ENCODE measurements around the gene MUL1. TPM values are rescaled to one million over a fixed set of nuclear protein-coding genes. Genes with fewer than 3 reads are reported as not detected.
"Not testable (repeated sequence)": the region's sequence is repeated elsewhere in the genome, so short reads cannot be mapped to it uniquely, and the experiment has no call there.

Gene MUL1
- total and polyA plus RNA-seq, 9 of the 15 experiments (the other 6 are each of a cell fraction or from before 2014, with no cell fraction given), result 10.4 to 32.9 (median 19.3) TPM

- Histone ChIP-seq H3K9me1 (ENCODE audit: control insufficient read depth, insufficient read depth, low read length) (no peaks in the 10 kb centered on the region), H3K36me3 (ENCODE audit: control insufficient read depth, insufficient read depth, low read length) (peaks cover 40% of the 10 kb centered on the region), H3K9me3 (replicated peaks; ENCODE audit: control insufficient read depth, insufficient read depth, low read depth, low read length) (no peaks in the 10 kb centered on the region), H3K27me3 (ENCODE audit: control insufficient read depth in 2 of 2, insufficient read depth in 2 of 2, low read length in 2 of 2) (peaks cover 4 to 6% of the 10 kb centered on the region in 2 experiments; a peak in 3 of 5 replicates), H3K4me1 (replicated peaks in 1 of 2; ENCODE audit: control insufficient read depth in 2 of 2, insufficient read depth in 2 of 2, low read length in 2 of 2) (peaks cover 0 to 3% of the 10 kb centered on the region in 2 experiments; a peak in 2 of 5 replicates), H3K9ac (ENCODE audit: insufficient read depth in 1 of 2, low read depth in 2 of 2, low read length in 2 of 2) (no peak overlapping the region), H3K4me3 (no peak overlapping the region), H3K4me2 (ENCODE audit: insufficient read depth, low read length) (no peak overlapping the region), H2AFZ (ENCODE audit: low read depth, low read length) (no peak overlapping the region), H3K27ac (ENCODE audit: extremely low read depth, low read depth, low read length) (no peak overlapping the region), H4K20me1 (replicated peaks; ENCODE audit: control insufficient read depth, insufficient read depth, low read length) (peaks cover 4% of the 10 kb centered on the region; the same call in 1 of the 2 replicates), H3K79me2 (ENCODE audit: control insufficient read depth, insufficient read depth, low read length) (no peaks in the 10 kb centered on the region)
- WGBS (ENCODE audit: insufficient coverage, low coverage, missing lambda C conversion rate), result 33% methylated on average over 6 of the region's 6 CpGs
- TF ChIP-seq ZNF431 (CRISPR knock-in tag; IDR thresholded peaks at IDR 0.05) (no peak), ZNF444 (CRISPR knock-in tag; IDR thresholded peaks at IDR 0.05) (no peak), ZNF165 (CRISPR knock-in tag; IDR thresholded peaks at IDR 0.05; ENCODE audit: borderline replicate concordance) (no peak), RBM34 (IDR thresholded peaks at IDR 0.05; ENCODE audit: borderline replicate concordance, insufficient read depth, low read length) (no peak)
- no TSS peak for BruUV-seq (replicated peaks)
- ATAC-seq (no peak), DNase-seq (ENCODE audit: extremely low read depth in 1 of 4, low spot score in 3 of 4) (no peak), FAIRE-seq (no peak)
- ChIA-PET CTCF (ENCODE audit: low intra/inter-chr PET ratio) (no interaction called here), POLR2A (interaction anchor here (0.7 kb wide), 1 partner anchor 108 kb away, joined by 5 read pairs; no protein-coding TSS in a partner anchor)
- intact Hi-C loops (cut with micrococcal nuclease), result no loop called here
- in situ Hi-C loops (cut with MboI), result loop anchor here (5.0 to 10.0 kb wide), 2 partner anchors 283 to 570 kb away; no protein-coding TSS in a partner anchor
Measured at GRCh38 chr1:20497506-20497905, 10.4 kb downstream of the MUL1 start.

DNA sequence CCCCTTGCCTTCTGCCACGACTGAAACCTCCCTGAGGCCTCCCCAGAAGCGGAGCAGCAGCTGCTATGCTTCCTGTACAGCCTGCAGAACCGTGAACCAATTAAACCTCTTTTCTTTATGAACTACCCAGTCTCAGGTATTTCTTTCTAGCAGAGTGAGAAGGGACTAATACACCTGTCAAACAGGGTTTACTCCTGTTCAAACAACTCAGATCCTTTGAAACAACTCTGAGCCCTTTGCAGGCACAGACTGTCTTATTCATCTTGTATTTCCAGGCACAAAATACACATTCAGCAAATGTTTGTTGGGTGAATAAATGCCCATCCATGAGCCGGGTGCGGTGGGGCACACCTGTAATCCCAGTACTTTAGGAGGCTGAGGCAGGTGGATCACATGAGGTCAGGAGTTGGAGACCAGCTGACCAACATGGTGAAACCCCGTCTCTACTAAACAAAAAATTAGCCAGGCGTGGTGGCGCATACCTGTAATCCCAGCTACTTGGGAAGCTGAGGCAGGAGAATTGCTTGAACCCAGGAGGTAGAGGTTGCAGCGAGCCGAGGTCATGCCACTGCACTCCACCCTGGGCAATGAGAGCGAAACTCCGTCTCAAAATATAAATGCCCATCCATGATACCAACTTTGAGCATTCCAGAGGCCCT is 11.1 kb downstream of the MUL1 start:
- H3K79me2 ChIP-seq (ENCODE audit: control insufficient read depth, insufficient read depth, low read length); H4K20me1 ChIP-seq (replicated peaks; ENCODE audit: control insufficient read depth, insufficient read depth, low read length); H3K4me1 ChIP-seq (replicated peaks in 1 of 2; ENCODE audit: control insufficient read depth in 2 of 2, insufficient read depth in 2 of 2, low read length in 2 of 2); FAIRE-seq; H3K4me2 ChIP-seq (ENCODE audit: insufficient read depth, low read length); H2AFZ ChIP-seq (ENCODE audit: low read depth, low read length); H3K27ac ChIP-seq (ENCODE audit: extremely low read depth, low read depth, low read length); CTCF ChIA-PET (ENCODE audit: low intra/inter-chr PET ratio); H3K9me3 ChIP-seq (replicated peaks; ENCODE audit: control insufficient read depth, insufficient read depth, low read depth, low read length); DNase-seq (ENCODE audit: extremely low read depth in 1 of 4, low spot score in 3 of 4); intact Hi-C loops (cut with micrococcal nuclease); BruUV-seq (replicated peaks); ATAC-seq; H3K9me1 ChIP-seq (ENCODE audit: control insufficient read depth, insufficient read depth, low read length); H3K9ac ChIP-seq (ENCODE audit: insufficient read depth in 1 of 2, low read depth in 2 of 2, low read length in 2 of 2); H3K4me3 ChIP-seq: not testable (repeated sequence)
- in situ Hi-C loops (cut with MboI), result loop anchor here (5.0 to 10.0 kb wide), 2 partner anchors 282 to 570 kb away; no protein-coding TSS in a partner anchor
- peaks cover 35% of the 10 kb centered on the region for H3K36me3 ChIP-seq (ENCODE audit: control insufficient read depth, insufficient read depth, low read length)
- WGBS (ENCODE audit: insufficient coverage, low coverage, missing lambda C conversion rate), result 73% methylated on average over 12 of the region's 12 CpGs
- peaks cover 7 to 13% of the 10 kb centered on the region in 2 experiments; a peak in 3 of 5 replicates for H3K27me3 ChIP-seq (ENCODE audit: control insufficient read depth in 2 of 2, insufficient read depth in 2 of 2, low read length in 2 of 2)
- 0 out of 2 replicates have a peak, but pooled peaks have one; percentile 32 for TF ChIP-seq ZNF766 (CRISPR knock-in tag; conservative IDR thresholded peaks at IDR 0.05)
- POLR2A ChIA-PET, result interaction anchor here (0.7 kb wide), 2 partner anchors 107 to 816 kb away, joined by 3 to 5 read pairs; no protein-coding TSS in a partner anchor
